MM.1S (cell line): Measurements from ENCODE around the gene RCBTB2.

Experiments
- DNase-seq: peaks from one replicate; pipeline ENCODE4 v3.0.0-alpha.2; 2015
- H2AFZ ChIP-seq: fragments of 300-600 bp; sonication (generic); 2 replicates; pipeline ENCODE4 v1.6.0; 2016; ENCODE audit warnings: antibody characterized with exemption, low read length
- H3F3A ChIP-seq: fragments of 300-600 bp; sonication (generic); 2 replicates; pipeline ENCODE4 v1.6.1; 2016; ENCODE audit warnings: mild to moderate bottlenecking, antibody characterized with exemption, low read length, moderate library complexity, mixed read lengths; ENCODE audit not compliant: insufficient read depth
- H3K27ac ChIP-seq: fragments of 300-600 bp; sonication (generic); 2 replicates; pipeline ENCODE4 v1.5.1; 2016; ENCODE audit warnings: mild to moderate bottlenecking, low read length
- H3K27me3 ChIP-seq: fragments of 300-600 bp; sonication (generic); replicated peaks from 2 replicates; pipeline ENCODE4 v1.6.0; 2016; ENCODE audit warnings: low read length; ENCODE audit not compliant: insufficient read depth
- H3K36me3 ChIP-seq: fragments of 300-600 bp; sonication (generic); replicated peaks from 2 replicates; pipeline ENCODE4 v1.6.1; 2016; ENCODE audit warnings: mild to moderate bottlenecking, low read length, mixed read lengths; ENCODE audit not compliant: insufficient read depth
- H3K4me1 ChIP-seq: fragments of 300-600 bp; sonication (generic); 2 replicates; pipeline ENCODE4 v1.6.1; 2016; ENCODE audit warnings: low read length, mixed read lengths
- H3K4me2 ChIP-seq: fragments of 300-600 bp; sonication (generic); 2 replicates; pipeline ENCODE4 v1.6.0; 2016; ENCODE audit warnings: low read depth, low read length
- H3K4me3 ChIP-seq: fragments of 300-600 bp; sonication (generic); 2 replicates; pipeline ENCODE4 v1.5.1; 2016; ENCODE audit warnings: low read length, mixed read lengths
- H3K79me2 ChIP-seq: fragments of 300-600 bp; sonication (generic); 2 replicates; pipeline ENCODE4 v1.6.1; 2016; ENCODE audit warnings: mixed run types, low read length, mixed read lengths
- H3K9ac ChIP-seq: fragments of 300-600 bp; sonication (generic); 2 replicates; pipeline ENCODE4 v1.6.1; 2016; ENCODE audit warnings: low read length, mixed read lengths
- H3K9me2 ChIP-seq: fragments of 300-600 bp; sonication (generic); replicated peaks from 2 replicates; pipeline ENCODE4 v1.6.1; 2016; ENCODE audit warnings: mild to moderate bottlenecking, low read length, mixed read lengths; ENCODE audit not compliant: insufficient read depth
- H3K9me3 ChIP-seq: fragments of 300-600 bp; sonication (generic); replicated peaks from 2 replicates; pipeline ENCODE4 v1.6.1; 2016; ENCODE audit warnings: mild to moderate bottlenecking, low read length, mixed read lengths; ENCODE audit not compliant: insufficient read depth
- H4K20me1 ChIP-seq: fragments of 300-600 bp; sonication (generic); 2 replicates; pipeline ENCODE4 v1.6.1; 2016; ENCODE audit warnings: mild to moderate bottlenecking, low read length, moderate library complexity, mixed read lengths; ENCODE audit not compliant: insufficient read depth
- CTCF ChIP-seq: fragments of 300-600 bp; sonication (generic); IDR thresholded peaks from 2 replicates; pipeline ENCODE4 v1.5.1; 2016; ENCODE audit warnings: antibody characterized with exemption, low read length, mixed read lengths
- EZH2 ChIP-seq: fragments of 300-600 bp; sonication (generic); optimal IDR thresholded peaks from 2 replicates; pipeline ENCODE3; 2017; ENCODE audit warnings: low read depth, mild to moderate bottlenecking, antibody characterized with exemption, low read length, mixed read lengths
- EZH2phosphoT487 ChIP-seq: fragments of 300-600 bp; sonication (generic); IDR thresholded peaks from 2 replicates; pipeline ENCODE4 v1.6.1; 2018; ENCODE audit warnings: antibody characterized with exemption, low read length

RCBTB2 gene

GRCh38 chr13:48567515-48568369 is 34.9 kb upstream of the RCBTB2 start:
- no peaks in the 10 kb centered on the region for H4K20me1 ChIP-seq
- no peak for DNase-seq
- no peaks in the 10 kb centered on the region for H3K9me3 ChIP-seq
- H2AFZ ChIP-seq, result no peak overlapping the region
- no peak overlapping the region for H3K27ac ChIP-seq
- no peak overlapping the region for H3K4me3 ChIP-seq
- no peak overlapping the region for H3K4me2 ChIP-seq
- peaks cover 3% of the 10 kb centered on the region for H3F3A ChIP-seq
- no peak overlapping the region for H3K9ac ChIP-seq
- H3K9me2 ChIP-seq, result no peaks in the 10 kb centered on the region
- H3K27me3 ChIP-seq, result peaks cover 74% of the 10 kb centered on the region
- peaks cover 8% of the 10 kb centered on the region for H3K4me1 ChIP-seq
- TF ChIP-seq EZH2phosphoT487 (no peak), EZH2 (no peak), CTCF (no peak)
- no peaks in the 10 kb centered on the region for H3K79me2 ChIP-seq
- H3K36me3 ChIP-seq, result no peaks in the 10 kb centered on the region

- Histone ChIP-seq H4K20me1 (no peaks in the 10 kb centered on the region), H3K36me3 (no peaks in the 10 kb centered on the region), H3F3A (peaks cover 12% of the 10 kb centered on the region), H3K79me2 (no peaks in the 10 kb centered on the region), H3K27ac (no peak overlapping the region), H3K9ac (no peak overlapping the region), H3K4me2 (no peak overlapping the region), H3K4me1 (peaks cover 16% of the 10 kb centered on the region), H3K4me3 (no peak overlapping the region), H2AFZ (no peak overlapping the region), H3K9me3 (no peaks in the 10 kb centered on the region), H3K9me2 (no peaks in the 10 kb centered on the region), H3K27me3 (peaks cover 74% of the 10 kb centered on the region)
- no peak for DNase-seq
- no peak for TF ChIP-seq EZH2
Observed at GRCh38 chr13:48564056-48564455, 31.2 kb upstream of the RCBTB2 start.

- Histone ChIP-seq H3K36me3 (no peaks in the 10 kb centered on the region), H3K4me1 (peaks cover 16% of the 10 kb centered on the region), H3K9me2 (no peaks in the 10 kb centered on the region), H3K27ac (no peak overlapping the region), H2AFZ (no peak overlapping the region), H3K9ac (no peak overlapping the region), H3K79me2 (no peaks in the 10 kb centered on the region), H3K4me3 (no peak overlapping the region), H3K27me3 (peaks cover 74% of the 10 kb centered on the region), H4K20me1 (no peaks in the 10 kb centered on the region), H3K9me3 (no peaks in the 10 kb centered on the region), H3F3A (peaks cover 12% of the 10 kb centered on the region), H3K4me2 (no peak overlapping the region)
- TF ChIP-seq CTCF, result no peak
- no peak for TF ChIP-seq EZH2phosphoT487
- no peak for TF ChIP-seq EZH2
- DNase-seq, result no peak
Observed at GRCh38 chr13:48563626-48564025, 30.7 kb upstream of the RCBTB2 start.
